Adrenal gland (tissue), 5 donors: ENCODE results near the gene BRAT1.

Experiments
- CTCF ChIP-seq, 6 experiments: fragments of 450-650 bp in 4 of 6; fragments of 200-600 bp in 2 of 6; sonication (generic) in 1 of 6; IDR thresholded peaks; 1 replicate in 5 of 6; 2 replicates in 1 of 6; pipeline versions ENCODE4 v1.5.1 to v1.8.0; 2016 to 2021; ENCODE audit warnings: antibody characterized with exemption in 6 of 6, mild to moderate bottlenecking in 2 of 6, moderate library complexity in 1 of 6
- POLR2A ChIP-seq, 2 donors: fragments of 450-650 bp; IDR thresholded peaks; one replicate each; pipeline ENCODE4 v1.6.1; 2017; ENCODE audit warnings: antibody characterized with exemption in 2 of 2, mild to moderate bottlenecking in 2 of 2, moderate library complexity in 1 of 2
- donor health status: DM: no; HTN: no; CAD: no.

GRCh38 chr7:2523941-2524807, 31.1 kb downstream of the BRAT1 start:
- TF ChIP-seq CTCF (IDR thresholded peaks at IDR 0.05) (peak in 1 of 6 experiments; percentile 14), POLR2A (IDR thresholded peaks at IDR 0.05) (peak in 1 of 2 donors; percentile 25)
